GM21423 (cell line): ENCODE results near the gene GPR25.
A peak's percentile ranks its signal among the peaks of the same experiment; 100 is the strongest.

Experiments
- ATAC-seq: cut with Tn5 transposase; IDR thresholded peaks from one replicate; pipeline ENCODE4 v1.9.1; 2021; ENCODE audit warnings: mild to moderate bottlenecking, moderate library complexity; ENCODE audit not compliant: unreplicated experiment

GPR25 gene

GRCh38 chr1:200894712-200895442 lies 22.1 kb downstream of the GPR25 start, which contains the start of gene INAVA:
Gene INAVA (plus strand): TSS chr1:200894900. CDS start chr1:200898401, 3,501 bp downstream.
- no peak for ATAC-seq

- ATAC-seq, result no peak
Observed at GRCh38 chr1:200895443-200895789, 22.6 kb downstream of the GPR25 start.

GRCh38 chr1:200895801-200896530 lies 23.2 kb downstream of the GPR25 start:
- ATAC-seq, result peak; percentile 64

GRCh38 chr1:200896531-200897196 lies 23.9 kb downstream of the GPR25 start:
- no peak for ATAC-seq

GRCh38 chr1:200897259-200897658 lies 24.5 kb downstream of the GPR25 start:
- ATAC-seq, result no peak

GRCh38 chr1:200899015-200899386 lies 26.2 kb downstream of the GPR25 start:
- ATAC-seq, result no peak

GRCh38 chr1:200899451-200899915 lies 26.7 kb downstream of the GPR25 start:
- ATAC-seq, result no peak

- no peak for ATAC-seq
Observed at GRCh38 chr1:200899954-200900867, 27.4 kb downstream of the GPR25 start.

GRCh38 chr1:200900877-200901276 lies 28.1 kb downstream of the GPR25 start:
- no peak for ATAC-seq

GRCh38 chr1:200901350-200901749 lies 28.6 kb downstream of the GPR25 start:
- no peak for ATAC-seq

GRCh38 chr1:200901796-200902444 lies 29.1 kb downstream of the GPR25 start:
- ATAC-seq, result no peak

GRCh38 chr1:200903793-200904192 lies 31.0 kb downstream of the GPR25 start:
- no peak for ATAC-seq

- no peak for ATAC-seq
Observed at GRCh38 chr1:200904772-200905171, 32.0 kb downstream of the GPR25 start.

- peak; percentile 36 for ATAC-seq
Observed at GRCh38 chr1:200905411-200906052, 32.8 kb downstream of the GPR25 start.

GRCh38 chr1:200906491-200906890 lies 33.7 kb downstream of the GPR25 start:
- no peak for ATAC-seq

GRCh38 chr1:200907611-200908097 lies 34.9 kb downstream of the GPR25 start:
- ATAC-seq, result peak; percentile 50

- ATAC-seq, result no peak
Observed at GRCh38 chr1:200908191-200908868, 35.5 kb downstream of the GPR25 start.

- ATAC-seq, result peak; percentile 30
Observed at GRCh38 chr1:200909071-200909470, 36.3 kb downstream of the GPR25 start.

GRCh38 chr1:200909757-200910239 lies 37.0 kb downstream of the GPR25 start:
- ATAC-seq, result peak; percentile 48
